Measurements from ENCODE around the gene CYYR1. TPM values are rescaled to one million over a fixed set of nuclear protein-coding genes. Genes with fewer than 3 reads are reported as not detected.

CYYR1 gene
- total RNA-seq, 1 experiment from 2014 or later = 0.12 TPM

DNA sequence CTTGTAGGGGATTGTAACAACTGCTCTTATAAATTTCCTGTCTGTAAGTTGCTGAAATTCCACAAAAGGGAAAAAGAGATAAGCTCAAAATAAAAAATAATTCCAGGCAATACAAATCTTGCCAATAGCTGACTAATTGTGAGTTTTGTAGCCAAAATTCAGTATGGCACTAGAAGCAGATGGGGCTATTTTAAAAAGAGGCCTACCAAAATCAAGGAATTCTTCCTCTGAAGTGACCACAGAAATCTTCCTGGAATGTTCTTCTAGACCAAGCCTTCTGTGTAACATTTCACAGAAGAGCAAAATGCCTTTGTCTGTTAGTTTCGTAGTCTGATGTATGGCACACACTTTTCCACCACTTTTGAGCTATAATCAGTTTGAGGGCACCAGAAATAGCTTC lies 127.6 kb downstream of the CYYR1 start:
- Histone ChIP-seq H3K27ac (ENCODE audit: low read depth, low read length) (no peak overlapping the region), H3K4me3 (replicated peaks in 1 of 2; ENCODE audit: low read depth in 1 of 2, low read length in 2 of 2) (no peak overlapping the region), H2AFZ (ENCODE audit: low read depth, low read length, poor library complexity, severe bottlenecking) (no peak overlapping the region), H3K27me3 (ENCODE audit: insufficient read depth, low read length) (no peaks in the 10 kb centered on the region), H3K9ac (ENCODE audit: low read length) (no peak overlapping the region), H4K20me1 (ENCODE audit: insufficient read depth) (no peaks in the 10 kb centered on the region), H3K79me2 (ENCODE audit: insufficient read depth, low read length) (no peaks in the 10 kb centered on the region), H3K4me2 (ENCODE audit: low read length) (no peak overlapping the region), H3K9me3 (ENCODE audit: control insufficient read depth in 1 of 2, insufficient read depth in 1 of 2, low read depth in 1 of 2, low read length in 2 of 2) (no peaks in the 10 kb centered on the region), H3K4me1 (ENCODE audit: control insufficient read depth in 1 of 2, insufficient read depth in 2 of 2, low read length in 2 of 2) (no peaks in the 10 kb centered on the region), H3K9me2 (ENCODE audit: insufficient read depth) (no peaks in the 10 kb centered on the region), H3K36me3 (ENCODE audit: control insufficient read depth in 1 of 2, insufficient read depth in 2 of 2, low read length in 2 of 2) (no peaks in the 10 kb centered on the region)
- intact Hi-C loops (cut with micrococcal nuclease) = no loop called here
- no peak for TF ChIP-seq ZFX (IDR thresholded peaks at IDR 0.05)
- no peak for TF ChIP-seq CEBPB (IDR thresholded peaks at IDR 0.05; ENCODE audit: low read depth)
- TF ChIP-seq, protein P1, sequence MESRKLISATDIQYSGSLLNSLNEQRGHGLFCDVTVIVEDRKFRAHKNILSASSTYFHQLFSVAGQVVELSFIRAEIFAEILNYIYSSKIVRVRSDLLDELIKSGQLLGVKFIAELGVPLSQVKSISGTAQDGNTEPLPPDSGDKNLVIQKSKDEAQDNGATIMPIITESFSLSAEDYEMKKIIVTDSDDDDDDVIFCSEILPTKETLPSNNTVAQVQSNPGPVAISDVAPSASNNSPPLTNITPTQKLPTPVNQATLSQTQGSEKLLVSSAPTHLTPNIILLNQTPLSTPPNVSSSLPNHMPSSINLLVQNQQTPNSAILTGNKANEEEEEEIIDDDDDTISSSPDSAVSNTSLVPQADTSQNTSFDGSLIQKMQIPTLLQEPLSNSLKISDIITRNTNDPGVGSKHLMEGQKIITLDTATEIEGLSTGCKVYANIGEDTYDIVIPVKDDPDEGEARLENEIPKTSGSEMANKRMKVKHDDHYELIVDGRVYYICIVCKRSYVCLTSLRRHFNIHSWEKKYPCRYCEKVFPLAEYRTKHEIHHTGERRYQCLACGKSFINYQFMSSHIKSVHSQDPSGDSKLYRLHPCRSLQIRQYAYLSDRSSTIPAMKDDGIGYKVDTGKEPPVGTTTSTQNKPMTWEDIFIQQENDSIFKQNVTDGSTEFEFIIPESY (IDR thresholded peaks at IDR 0.05; ENCODE audit: extremely low read depth, insufficient replicate concordance, low read length) = no peak
- no peak for TF ChIP-seq SRF (IDR thresholded peaks at IDR 0.05; ENCODE audit: low read depth)
- TF ChIP-seq FOSL1 (IDR thresholded peaks at IDR 0.05; ENCODE audit: low read depth) = no peak
- ATAC-seq (no peak), DNase-seq (ENCODE audit: low read depth, low spot score) (no peak)
- CTCF ChIA-PET = no interaction called here
- POLR2A ChIA-PET = no interaction called here
- RAD21 ChIA-PET (ENCODE audit: low non-redundant PET in 1 of 2, low total read pairs in 2 of 2, uncharacterized antibody in 2 of 2, unreplicated experiment in 2 of 2) = no interaction called here
- no TSS peak for BruUV-seq (replicated peaks)

DNA sequence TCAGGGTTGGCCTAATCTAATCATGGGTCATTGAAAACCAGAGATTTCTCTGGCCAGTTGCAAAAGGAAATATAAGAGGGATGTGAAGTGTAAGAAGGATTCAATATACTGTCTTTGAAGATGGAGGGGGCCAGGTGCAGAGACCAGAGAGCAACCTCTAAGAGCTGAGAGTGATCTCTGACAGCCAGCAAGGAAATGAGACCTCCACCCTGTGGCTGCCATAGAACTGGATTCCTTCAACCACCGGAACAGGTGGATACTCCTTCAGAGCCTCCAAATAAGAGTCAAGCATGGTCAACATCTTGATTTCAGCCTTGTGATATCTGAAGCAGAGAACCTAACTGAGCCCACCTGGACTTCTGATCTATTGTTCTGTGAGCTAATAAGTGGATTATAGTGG lies 128.4 kb downstream of the CYYR1 start:
- intact Hi-C loops (cut with micrococcal nuclease) = no loop called here
- Histone ChIP-seq H3K27me3 (ENCODE audit: insufficient read depth, low read length) (no peaks in the 10 kb centered on the region), H3K4me3 (replicated peaks in 1 of 2; ENCODE audit: low read depth in 1 of 2, low read length in 2 of 2) (no peak overlapping the region), H3K9me2 (ENCODE audit: insufficient read depth) (no peaks in the 10 kb centered on the region), H3K4me1 (ENCODE audit: control insufficient read depth in 1 of 2, insufficient read depth in 2 of 2, low read length in 2 of 2) (no peaks in the 10 kb centered on the region), H3K9me3 (ENCODE audit: control insufficient read depth in 1 of 2, insufficient read depth in 1 of 2, low read depth in 1 of 2, low read length in 2 of 2) (no peaks in the 10 kb centered on the region), H3K9ac (ENCODE audit: low read length) (no peak overlapping the region), H3K27ac (ENCODE audit: low read depth, low read length) (no peak overlapping the region), H3K79me2 (ENCODE audit: insufficient read depth, low read length) (no peaks in the 10 kb centered on the region), H3K36me3 (ENCODE audit: control insufficient read depth in 1 of 2, insufficient read depth in 2 of 2, low read length in 2 of 2) (no peaks in the 10 kb centered on the region), H3K4me2 (ENCODE audit: low read length) (no peak overlapping the region), H2AFZ (ENCODE audit: low read depth, low read length, poor library complexity, severe bottlenecking) (no peak overlapping the region), H4K20me1 (ENCODE audit: insufficient read depth) (no peaks in the 10 kb centered on the region)
- ATAC-seq (no peak), DNase-seq (ENCODE audit: low read depth, low spot score) (no peak)
- no TSS peak for BruUV-seq (replicated peaks)
- TF ChIP-seq, protein P2, sequence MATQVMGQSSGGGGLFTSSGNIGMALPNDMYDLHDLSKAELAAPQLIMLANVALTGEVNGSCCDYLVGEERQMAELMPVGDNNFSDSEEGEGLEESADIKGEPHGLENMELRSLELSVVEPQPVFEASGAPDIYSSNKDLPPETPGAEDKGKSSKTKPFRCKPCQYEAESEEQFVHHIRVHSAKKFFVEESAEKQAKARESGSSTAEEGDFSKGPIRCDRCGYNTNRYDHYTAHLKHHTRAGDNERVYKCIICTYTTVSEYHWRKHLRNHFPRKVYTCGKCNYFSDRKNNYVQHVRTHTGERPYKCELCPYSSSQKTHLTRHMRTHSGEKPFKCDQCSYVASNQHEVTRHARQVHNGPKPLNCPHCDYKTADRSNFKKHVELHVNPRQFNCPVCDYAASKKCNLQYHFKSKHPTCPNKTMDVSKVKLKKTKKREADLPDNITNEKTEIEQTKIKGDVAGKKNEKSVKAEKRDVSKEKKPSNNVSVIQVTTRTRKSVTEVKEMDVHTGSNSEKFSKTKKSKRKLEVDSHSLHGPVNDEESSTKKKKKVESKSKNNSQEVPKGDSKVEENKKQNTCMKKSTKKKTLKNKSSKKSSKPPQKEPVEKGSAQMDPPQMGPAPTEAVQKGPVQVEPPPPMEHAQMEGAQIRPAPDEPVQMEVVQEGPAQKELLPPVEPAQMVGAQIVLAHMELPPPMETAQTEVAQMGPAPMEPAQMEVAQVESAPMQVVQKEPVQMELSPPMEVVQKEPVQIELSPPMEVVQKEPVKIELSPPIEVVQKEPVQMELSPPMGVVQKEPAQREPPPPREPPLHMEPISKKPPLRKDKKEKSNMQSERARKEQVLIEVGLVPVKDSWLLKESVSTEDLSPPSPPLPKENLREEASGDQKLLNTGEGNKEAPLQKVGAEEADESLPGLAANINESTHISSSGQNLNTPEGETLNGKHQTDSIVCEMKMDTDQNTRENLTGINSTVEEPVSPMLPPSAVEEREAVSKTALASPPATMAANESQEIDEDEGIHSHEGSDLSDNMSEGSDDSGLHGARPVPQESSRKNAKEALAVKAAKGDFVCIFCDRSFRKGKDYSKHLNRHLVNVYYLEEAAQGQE (IDR thresholded peaks at IDR 0.05; ENCODE audit: low read depth) = no peak
- no peak for TF ChIP-seq EZH2phosphoT487 (IDR thresholded peaks at IDR 0.05; ENCODE audit: borderline replicate concordance)
- TF ChIP-seq FOSL1 (IDR thresholded peaks at IDR 0.05; ENCODE audit: low read depth) = no peak
- no peak for TF ChIP-seq RAD21 (IDR thresholded peaks at IDR 0.05; ENCODE audit: low read depth)
- TF ChIP-seq, protein P3, sequence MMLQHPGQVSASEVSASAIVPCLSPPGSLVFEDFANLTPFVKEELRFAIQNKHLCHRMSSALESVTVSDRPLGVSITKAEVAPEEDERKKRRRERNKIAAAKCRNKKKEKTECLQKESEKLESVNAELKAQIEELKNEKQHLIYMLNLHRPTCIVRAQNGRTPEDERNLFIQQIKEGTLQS (IDR thresholded peaks at IDR 0.05) = no peak
- no peak for TF ChIP-seq ELF1 (IDR thresholded peaks at IDR 0.05; ENCODE audit: borderline replicate concordance, low read depth)
- no peak for TF ChIP-seq CEBPB (IDR thresholded peaks at IDR 0.05; ENCODE audit: low read depth)
- no peak for TF ChIP-seq ZNF274 (IDR thresholded peaks at IDR 0.05; ENCODE audit: low read depth, low read length)
- TF ChIP-seq POLR2AphosphoS5 (IDR thresholded peaks at IDR 0.05; ENCODE audit: low read depth, low read length) = no peak
- TF ChIP-seq, protein P4, sequence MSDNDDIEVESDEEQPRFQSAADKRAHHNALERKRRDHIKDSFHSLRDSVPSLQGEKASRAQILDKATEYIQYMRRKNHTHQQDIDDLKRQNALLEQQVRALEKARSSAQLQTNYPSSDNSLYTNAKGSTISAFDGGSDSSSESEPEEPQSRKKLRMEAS (IDR thresholded peaks at IDR 0.05) = no peak
- ChIA-PET CTCF (no interaction called here), RAD21 (ENCODE audit: low non-redundant PET in 1 of 2, low total read pairs in 2 of 2, uncharacterized antibody in 2 of 2, unreplicated experiment in 2 of 2) (no interaction called here), POLR2A (no interaction called here)
